Cerebellar cortex (tissue), 1 donor: ENCODE results near the gene PRKCZ.

ENCODE experiments used
- DNase-seq: peaks from one replicate; pipeline ENCODE4 v3.0.0-alpha.2; 2015; ENCODE audit warnings: low spot score

Gene PRKCZ

DNA sequence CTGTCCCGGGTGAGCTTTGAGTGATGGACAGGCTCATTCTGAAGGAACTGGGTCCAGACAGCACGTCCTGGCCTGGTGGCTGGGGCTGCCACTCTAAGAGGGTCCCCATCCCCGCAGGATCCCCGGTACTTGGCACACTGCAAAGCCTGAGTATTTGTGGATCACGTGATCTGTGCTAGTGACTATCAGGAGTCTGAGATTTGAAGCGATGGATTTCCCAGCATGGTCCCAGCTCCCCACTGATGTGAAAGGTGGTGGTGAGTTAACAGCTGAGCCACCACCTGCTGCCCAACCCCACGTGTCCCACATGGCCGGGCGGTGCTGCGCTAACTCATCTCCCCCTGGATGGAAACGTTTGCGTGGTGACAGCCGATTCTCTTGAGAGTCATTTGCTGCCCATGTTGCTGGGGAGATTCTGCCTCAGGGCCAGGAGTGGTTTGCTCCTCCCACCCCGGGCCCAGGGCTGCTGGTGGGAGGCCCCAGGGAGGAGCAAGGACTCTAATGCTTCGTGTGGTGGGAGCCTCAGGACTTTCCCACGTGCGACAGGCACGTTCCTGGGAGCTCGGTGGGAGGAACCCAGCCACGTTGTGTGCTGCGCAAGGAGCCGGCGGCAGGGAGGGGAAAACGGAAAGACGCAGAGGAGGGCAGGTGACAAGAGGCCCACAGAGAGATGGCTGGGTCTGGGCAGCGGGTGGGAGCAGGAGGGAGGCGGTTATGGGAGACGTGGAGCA lies 129.2 kb downstream of the PRKCZ start:
- DNase-seq = no peak

DNA sequence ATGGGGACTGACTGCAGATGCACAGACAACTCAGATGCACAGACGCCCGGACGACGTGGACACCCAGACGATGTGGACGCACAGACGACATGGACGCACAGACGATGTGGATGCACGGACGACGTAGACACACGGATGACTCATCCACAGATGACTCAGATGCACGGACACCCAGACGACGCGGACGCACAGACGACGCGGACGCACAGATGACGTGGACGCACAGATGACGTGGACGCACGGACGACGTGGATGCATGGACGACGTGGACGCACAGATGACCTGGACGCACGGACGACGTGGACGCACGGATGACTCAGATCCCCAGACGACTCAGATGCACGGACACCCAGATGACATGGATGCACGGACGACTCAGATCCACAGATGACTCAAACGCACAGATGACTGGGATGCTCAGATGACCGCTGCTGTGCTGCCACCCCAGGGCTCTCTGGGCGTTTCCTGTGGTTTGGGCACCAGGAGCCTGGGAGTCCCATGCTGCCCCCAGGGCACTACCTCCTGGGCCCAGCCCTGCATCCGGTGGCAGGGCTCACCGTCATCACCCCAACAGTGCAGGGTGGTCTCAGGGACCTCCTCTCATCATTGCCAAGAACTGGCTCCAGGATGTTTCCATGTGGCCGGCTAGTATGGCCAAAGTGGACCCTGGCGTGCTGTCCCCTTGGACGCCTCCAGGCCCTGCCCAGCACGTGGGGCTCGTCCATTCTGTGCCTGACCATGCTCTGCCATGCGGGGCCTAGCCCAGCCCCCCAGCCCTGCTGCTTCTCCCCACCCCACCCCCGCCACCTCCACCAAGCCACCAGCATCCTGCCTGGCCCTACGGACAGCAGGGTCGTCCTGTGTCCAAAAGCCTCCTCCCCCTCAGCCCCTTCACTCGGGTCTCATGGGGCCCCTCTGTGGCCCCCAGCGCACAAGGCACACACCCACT lies 130.4 kb downstream of the PRKCZ start:
- no peak for DNase-seq

DNA sequence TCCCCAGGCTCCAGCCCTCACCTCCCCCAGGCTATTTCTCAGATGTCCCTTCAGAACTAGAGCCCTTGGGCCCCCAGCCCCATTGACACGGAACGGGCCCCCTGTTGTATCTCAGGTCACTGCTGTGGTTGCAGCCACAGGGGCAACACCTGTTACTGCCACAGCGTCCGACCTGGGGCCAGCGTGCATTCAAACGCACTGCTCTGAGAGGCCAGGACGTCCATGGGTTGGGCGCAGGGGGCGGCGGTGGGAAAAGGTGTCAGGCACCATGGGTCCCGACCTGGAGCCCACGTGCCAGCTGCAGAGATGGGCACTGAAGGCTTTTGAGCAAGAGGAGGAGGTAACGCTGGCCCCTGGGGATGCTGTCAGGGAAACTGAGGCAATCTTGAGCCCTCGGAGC lies 131.1 kb downstream of the PRKCZ start:
- DNase-seq = no peak

DNA sequence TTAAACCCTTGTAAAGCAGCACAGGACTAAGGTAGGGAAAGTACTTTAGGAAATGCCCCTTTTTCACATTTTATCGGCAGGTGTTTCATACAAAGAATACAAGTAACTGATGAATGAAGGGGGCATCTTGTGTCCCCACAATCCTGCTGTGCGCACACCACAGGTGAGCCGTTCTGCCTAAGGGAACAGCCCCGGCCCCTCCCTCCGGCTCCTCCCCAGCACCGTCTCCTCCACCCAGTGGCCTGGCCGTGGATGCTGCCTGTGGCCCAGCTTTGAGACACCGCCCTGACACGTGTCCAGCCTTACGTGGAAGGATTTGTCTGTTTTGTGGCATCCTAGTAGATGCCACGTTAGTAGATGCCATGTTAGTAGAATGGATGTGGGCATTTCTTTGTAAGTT lies 131.5 kb downstream of the PRKCZ start:
- no peak for DNase-seq

DNA sequence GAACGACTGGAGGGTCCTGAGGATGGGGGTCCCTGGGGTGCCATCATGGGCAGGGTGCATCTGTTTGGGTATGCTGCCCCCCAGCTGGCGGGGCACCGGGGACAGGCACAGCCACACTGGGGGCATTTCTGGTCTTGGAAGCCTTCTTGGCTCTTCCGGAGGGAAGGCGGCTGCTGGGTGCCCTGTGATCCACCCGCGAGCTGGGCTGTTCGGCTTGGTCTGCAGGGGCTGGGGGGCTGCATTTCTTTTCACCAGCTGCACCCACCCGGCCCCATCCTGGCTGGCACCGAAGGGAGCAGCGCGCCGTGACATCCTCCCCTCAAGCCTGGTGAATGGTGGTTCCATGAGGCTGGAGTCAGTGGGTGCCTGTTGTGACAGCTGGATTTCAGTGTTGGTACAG lies 132.2 kb downstream of the PRKCZ start:
- DNase-seq = no peak

DNA sequence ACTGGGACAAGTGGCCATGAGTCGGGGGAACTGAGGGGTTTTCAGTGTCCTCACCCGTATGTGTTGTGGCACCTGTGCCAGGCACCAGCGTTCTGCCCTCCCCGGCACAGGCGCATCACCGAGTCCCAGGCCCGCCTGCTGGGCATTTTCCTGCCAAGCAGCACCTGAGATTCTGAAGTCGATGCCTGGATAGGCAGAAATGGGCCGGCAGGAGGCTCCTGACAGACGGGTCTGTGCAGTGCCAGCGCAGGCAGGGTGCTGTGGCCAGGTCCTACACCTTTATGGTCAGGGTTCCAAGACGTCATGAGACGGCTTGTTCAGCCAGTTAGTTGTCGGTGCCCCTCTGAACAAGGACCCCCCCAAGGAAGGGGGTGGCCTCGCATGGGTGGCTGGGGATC lies 133.7 kb downstream of the PRKCZ start:
- DNase-seq = peak; percentile 88

DNA sequence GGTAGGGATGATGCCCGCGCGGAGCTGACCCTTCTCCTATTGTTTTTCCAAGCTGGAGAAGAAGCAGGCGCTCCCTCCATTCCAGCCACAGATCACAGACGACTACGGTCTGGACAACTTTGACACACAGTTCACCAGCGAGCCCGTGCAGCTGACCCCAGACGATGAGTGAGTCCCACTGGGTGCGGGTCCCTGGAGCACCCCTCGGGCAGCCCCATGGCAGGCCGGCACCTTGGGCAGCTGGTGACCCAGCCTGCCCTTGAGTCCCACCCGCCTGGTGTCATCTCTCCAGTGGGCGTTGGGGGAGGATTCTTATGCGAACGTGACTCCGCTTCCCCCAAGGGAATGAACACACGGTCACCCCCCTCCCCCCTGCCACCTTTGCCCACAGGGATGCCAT lies 134.3 kb downstream of the PRKCZ start:
- DNase-seq = no peak

DNA sequence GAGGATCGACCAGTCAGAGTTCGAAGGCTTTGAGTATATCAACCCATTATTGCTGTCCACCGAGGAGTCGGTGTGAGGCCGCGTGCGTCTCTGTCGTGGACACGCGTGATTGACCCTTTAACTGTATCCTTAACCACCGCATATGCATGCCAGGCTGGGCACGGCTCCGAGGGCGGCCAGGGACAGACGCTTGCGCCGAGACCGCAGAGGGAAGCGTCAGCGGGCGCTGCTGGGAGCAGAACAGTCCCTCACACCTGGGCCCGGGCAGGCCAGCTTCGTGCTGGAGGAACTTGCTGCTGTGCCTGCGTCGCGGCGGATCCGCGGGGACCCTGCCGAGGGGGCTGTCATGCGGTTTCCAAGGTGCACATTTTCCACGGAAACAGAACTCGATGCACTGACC lies 134.7 kb downstream of the PRKCZ start:
- DNase-seq = no peak

DNA sequence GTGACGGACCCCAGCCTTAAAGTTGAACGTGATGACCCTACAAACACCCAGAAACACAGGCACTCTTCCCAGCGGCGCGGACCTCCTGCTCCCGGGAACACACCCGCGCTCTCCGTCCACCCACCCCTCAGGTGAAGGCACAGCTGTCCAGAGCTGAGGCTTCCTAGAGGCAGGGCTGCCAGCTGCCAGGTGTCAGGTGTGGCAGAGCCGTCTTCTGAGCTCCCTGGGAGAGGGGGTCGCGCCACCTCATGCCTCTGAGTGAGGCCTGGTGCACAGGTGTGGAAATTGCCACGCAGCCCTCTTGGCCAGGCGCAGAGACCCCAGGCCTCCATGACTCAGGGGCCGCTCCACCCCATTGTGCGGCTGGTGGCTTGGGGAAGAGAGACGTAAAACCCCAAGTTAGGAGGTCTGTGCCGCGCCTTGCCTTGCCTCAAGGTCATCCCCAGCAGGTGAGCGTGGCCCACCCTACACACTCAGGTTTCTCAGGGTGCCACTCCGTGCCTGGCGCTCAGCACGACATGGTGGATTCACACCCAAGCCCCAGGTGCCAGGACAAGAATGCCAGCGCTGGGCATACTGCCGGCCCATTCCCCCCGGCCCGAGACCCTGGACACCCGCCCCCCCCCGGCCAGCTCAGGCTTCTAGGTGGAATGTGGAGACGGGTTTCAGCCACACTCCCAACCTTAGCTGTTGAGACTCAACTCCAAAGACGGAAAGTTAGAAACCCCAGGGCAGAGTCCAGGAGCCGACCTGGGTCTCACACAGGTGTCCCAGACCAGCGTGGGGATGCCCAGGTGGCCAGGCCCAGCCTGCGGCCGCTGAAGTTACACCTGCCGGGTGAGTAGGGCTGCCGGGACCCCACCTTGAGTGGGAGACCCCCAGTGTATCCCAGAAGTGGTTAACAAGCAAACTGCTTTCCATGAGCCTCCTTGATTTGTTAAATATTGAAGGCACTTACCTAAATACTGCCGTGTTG lies 136.0 kb downstream of the PRKCZ start:
- no peak for DNase-seq

DNA sequence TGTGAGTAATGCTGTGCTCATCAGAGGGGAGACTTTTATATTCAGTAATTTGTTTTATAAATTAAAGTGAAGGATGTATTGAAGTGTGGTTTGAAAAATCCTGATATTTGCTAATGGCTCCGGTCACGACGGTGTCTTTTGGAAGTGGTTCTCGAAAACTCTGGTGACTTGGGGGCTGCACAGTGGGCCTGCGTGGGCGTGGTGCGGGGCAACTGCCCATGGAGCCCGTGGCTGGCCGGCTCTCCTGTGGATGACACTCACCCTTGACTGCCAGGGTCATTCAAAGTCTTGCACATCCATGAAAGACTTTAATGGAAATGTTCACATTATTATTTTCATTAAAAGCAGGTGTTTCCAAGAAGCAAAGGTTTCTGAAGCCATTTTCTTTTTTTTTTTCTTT lies 136.7 kb downstream of the PRKCZ start:
- no peak for DNase-seq

DNA sequence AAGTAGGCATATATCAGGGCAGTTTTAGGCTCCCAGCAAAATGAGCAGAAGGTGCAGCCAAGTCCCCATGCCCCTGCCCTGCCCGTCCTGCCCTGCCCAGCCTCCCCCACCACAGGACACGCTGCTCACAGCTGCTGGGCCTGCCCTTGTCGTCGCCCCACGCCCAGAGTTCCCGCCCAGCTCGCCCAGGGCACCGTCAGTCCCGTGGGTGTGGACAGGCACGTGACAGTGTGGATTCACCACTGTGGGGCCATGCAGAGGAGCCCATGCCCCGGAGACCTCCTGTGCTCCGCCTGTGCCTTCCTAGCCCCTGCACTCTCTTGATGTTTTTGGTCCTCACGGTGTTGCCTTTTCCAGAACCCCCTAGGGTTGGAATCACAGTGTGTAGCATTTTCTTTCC lies 137.4 kb downstream of the PRKCZ start:
- DNase-seq = no peak

DNA sequence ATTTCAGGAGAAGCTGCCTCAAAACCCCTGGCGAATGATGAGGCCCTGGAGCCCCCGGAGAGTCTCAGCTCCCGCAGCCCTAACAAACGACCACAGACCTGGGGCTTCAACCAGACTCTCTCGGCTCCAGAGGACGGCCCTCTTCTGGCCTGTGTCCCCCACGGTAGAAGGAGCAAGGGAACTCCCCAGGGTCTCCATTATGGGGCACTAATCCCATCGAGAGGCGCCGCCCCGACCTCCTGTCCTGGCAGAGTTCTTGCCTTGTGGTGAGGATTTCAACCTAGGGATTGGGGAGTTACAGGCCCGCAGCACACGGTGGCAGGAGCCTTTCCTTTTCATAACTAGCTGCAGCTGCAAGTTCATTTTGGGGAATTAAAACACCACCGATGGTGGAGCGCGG lies 138.1 kb downstream of the PRKCZ start:
- no peak for DNase-seq

DNA sequence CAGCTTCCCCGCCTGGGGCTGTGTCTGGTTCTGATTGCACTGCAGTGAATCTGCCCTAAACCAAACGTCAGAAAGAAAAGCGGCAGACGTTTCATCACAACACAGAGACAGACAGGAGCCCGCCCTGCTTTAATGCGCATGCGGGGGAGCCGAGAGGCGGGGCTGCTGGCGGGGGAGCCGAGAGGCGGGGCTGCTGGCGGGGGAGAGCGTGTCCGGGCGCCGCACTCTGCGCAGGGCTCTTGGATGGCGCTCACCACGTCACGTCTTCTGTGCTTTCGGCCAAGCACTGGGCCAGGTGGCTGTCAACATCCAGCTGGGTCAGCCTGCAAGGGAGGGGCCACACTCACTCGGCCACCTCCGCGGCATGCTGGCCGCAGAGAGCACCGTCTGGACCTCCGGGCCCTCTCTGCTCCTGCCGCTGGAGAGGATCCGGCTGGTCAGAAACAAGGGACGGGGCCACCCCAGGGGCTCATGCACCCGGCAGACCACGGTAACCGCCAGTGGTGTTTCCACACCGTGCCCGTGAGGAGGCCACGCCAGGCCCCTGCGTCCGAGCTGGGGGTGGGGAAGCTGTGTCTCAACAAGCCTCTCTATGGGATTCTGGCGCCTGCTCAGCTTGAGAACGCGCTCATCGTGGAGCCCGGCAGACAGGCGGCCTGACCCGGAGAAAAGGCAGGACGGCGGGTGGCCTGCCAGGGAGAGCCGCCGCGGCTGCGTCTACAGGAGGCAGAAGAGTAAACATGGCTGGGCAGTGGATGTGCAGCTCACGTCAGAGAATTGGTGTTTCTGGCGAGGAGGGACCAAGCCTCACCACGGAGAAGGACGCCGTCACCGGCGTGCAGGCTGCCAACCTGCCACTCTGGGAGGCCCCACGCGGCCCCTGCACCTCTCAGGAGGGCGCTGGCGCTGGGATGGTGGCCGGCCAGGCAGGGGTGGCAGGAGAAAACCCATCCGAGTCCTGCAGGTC lies 139.5 kb downstream of the PRKCZ start:
- peak; percentile 98 for DNase-seq

DNA sequence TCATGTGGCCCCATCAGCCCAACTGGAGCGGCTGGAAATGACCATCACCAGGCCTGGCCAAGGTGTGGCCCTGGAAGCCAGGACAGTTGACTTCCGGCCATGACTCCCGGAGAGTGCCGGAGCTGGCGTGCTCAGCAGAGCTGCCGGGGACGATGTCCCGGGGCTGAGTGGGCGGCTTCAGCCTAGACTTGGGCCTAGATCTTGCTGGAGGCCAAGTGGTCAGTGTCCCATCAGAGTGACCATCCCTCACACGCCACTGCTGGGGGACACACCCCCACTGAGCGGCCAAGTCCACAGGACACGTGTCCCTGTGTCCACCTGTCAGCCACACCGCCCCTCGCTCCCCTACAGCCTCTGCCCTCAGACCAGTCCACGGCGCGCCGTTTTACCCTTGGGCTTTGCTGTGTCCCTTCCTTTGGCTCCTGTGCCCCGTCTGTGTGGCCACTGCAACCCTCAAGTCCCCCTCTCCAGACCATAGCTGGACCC lies 140.3 kb downstream of the PRKCZ start:
- DNase-seq = no peak

DNA sequence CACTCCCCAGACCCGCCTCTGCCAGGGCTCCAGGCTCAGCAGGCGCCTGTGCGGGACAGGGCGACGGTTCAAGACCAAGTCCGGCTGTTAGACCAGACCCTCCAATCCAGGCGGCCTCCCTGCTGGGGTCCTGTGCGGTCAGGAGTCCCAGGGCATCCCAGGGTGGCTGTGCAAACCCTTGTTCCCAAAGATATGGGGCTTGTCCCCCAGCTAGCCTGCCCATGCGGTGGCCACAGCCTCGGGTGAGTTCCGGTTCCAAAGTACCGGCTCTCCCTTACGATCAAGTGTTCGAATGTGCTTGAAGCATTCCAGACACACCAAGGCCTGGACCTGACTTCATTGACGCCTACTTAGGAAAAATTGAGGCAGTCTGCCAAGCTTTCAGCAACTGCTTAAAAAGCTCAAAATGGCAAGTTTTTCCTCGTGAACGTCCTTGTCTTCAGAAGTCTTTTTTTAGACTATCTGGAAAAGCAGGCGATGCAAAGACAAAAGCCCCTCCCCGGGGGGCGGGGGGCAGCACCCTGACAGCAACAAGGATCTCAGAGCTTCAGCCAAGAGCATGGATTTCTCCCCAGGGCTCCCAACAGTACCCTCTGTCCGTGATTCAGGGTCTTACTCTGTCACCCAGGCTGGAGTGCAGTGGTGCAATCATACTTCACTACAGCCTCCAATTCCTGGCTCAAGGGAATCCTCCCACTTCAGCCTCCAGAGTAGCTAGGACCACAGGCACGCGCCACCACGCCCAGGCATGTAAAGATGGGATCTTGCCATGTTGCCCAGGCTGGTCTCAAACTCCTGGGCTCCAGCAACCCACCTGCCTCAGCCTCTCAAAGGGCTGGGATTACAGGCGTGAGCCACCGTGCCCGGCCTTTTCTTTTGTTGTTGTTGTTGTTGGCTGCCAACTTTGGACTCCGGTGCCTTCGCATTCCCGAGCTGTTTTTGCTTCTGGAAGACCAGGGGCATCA lies 142.1 kb downstream of the PRKCZ start:
- no peak for DNase-seq

DNA sequence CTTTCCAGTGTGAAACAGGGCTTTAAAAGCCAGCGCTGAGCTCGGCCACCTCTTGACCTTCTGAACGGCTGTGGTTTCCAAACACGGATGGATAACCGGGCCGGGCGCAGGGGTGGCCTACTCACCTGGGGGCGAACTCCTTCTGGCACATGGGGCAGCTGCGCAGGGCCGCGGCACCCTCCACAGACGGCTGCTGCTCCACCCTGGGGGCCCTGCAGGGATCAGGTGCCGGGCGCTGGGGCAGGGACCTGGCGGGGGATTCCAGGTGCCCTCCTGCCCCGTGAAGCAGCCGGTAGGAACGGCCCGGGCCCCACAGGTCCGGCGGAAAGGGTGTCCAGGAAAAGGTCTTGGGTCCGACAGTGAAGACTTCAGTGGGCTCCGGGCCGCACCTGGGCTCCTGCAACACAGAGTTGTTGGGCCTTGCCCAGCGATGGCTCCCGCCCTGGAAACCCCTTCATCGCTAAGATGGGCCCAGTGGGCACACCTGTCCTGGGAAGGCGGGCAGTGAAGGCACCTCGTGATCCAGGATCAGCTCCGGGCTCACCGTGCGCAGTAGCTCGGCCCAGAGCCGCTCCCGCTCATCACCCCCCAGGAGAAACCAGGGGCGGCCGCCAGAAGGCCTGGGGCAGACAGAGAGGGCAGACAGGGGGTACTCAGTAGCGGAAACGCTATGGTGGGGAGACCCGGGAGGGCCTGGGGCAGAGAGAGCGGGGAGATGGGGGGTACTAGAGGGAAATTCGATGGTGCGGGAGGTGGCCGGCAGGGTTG lies 143.5 kb downstream of the PRKCZ start:
- no peak for DNase-seq

DNA sequence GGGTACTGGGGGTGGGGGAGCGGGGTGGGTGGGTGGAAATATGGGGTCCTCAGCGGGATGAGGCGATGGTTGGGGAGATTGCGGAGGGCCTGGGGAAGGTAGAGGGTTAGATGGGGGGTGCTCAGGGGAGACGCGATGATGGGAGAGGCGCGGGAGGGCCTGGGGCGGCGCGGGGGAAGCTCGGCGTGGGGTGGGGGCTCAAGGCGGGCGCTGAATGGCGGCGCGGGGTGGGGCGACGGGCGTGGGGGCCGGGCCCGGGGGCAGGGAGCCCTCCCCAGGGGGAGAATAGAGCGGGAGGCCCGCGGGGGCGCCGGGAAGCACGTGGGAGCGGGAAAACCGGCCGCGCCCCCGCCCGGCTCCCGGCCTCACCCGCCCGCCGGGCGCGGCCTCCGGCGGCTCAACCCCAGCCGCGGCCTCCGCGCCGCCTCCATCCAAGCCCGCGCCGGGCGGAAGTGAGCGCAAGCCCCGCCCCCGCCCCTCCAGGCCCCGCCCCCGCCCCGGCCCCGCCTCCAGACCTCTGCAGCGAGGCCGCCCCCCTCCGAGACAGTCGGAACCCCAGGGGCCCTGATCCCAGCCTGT lies 144.2 kb downstream of the PRKCZ start, which contains the start of gene FAAP20:
TSS of gene FAAP20 (minus strand) at position 454 of the 579 bp plus-strand sequence. CDS start at position 431, 23 bp downstream.
- no peak for DNase-seq
